ENCODE data around the gene POU3F1.

DNA sequence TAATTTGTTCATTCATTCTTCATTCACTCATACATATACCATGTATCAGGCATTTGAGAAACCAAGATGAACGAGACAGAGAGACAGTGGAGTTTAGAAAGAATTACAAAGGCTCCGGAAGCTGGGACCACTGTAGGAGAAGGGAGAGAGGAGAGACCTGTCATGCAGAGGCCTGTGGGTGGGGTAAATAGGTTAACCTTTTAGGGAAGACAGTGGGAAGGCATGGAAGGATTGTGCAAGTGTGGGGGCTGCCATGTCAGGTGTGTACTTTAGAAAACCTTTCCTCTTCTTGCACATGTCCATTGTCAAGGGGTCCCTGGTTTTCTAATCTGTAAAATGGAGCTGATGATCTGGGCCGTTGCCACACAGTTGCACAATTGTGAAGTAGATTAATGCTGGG, 44.2 kb upstream of the POU3F1 start:
- TF ChIP-seq, protein P1, sequence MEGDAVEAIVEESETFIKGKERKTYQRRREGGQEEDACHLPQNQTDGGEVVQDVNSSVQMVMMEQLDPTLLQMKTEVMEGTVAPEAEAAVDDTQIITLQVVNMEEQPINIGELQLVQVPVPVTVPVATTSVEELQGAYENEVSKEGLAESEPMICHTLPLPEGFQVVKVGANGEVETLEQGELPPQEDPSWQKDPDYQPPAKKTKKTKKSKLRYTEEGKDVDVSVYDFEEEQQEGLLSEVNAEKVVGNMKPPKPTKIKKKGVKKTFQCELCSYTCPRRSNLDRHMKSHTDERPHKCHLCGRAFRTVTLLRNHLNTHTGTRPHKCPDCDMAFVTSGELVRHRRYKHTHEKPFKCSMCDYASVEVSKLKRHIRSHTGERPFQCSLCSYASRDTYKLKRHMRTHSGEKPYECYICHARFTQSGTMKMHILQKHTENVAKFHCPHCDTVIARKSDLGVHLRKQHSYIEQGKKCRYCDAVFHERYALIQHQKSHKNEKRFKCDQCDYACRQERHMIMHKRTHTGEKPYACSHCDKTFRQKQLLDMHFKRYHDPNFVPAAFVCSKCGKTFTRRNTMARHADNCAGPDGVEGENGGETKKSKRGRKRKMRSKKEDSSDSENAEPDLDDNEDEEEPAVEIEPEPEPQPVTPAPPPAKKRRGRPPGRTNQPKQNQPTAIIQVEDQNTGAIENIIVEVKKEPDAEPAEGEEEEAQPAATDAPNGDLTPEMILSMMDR (conservative IDR thresholded peaks at IDR 0.05): no peak
- TF ChIP-seq ZFX (IDR thresholded peaks at IDR 0.05): no peak

Measured in C4-2B (cell line).